Lower leg skin (tissue), 4 donors: ENCODE results near the gene DKK3. TPM values are rescaled to one million over a fixed set of nuclear protein-coding genes. Genes with fewer than 3 reads are reported as not detected.

ENCODE experiments used
- DNase-seq, 2 donors: peaks; one replicate each; pipeline ENCODE4 v3.0.0-alpha.2; 2019; ENCODE audit warnings: low spot score in 2 of 2
- H3K4me3 ChIP-seq: fragments of 200-600 bp; sonication (generic); 2 replicates; pipeline ENCODE4 v1.5.1; 2017; ENCODE audit warnings: mild to moderate bottlenecking, low read depth; ENCODE audit not compliant: poor library complexity, severe bottlenecking
- CTCF ChIP-seq, 3 donors: fragments of 450-650 bp; IDR thresholded peaks; one replicate each; pipeline ENCODE4 v1.5.1; 2016; ENCODE audit warnings: antibody characterized with exemption in 3 of 3, mild to moderate bottlenecking in 3 of 3, moderate library complexity in 2 of 3
- POLR2A ChIP-seq, 2 donors: fragments of 450-650 bp; IDR thresholded peaks; one replicate each; pipeline ENCODE4 v1.6.1; 2016 to 2017; ENCODE audit warnings: antibody characterized with exemption in 2 of 2, mild to moderate bottlenecking in 1 of 2, moderate library complexity in 1 of 2
- WGBS, 2 donors: methylation state at CpG; one replicate each; pipeline ENCODE4 v1.1.5; 2018; 5-methylcytosine and 5-hydroxymethylcytosine counted together
- intact Hi-C: fragments of 100-400 bp; cut with DNase I; formaldehyde crosslinking; loops from one replicate; pipeline ENCODE4 v1.15.0; 2023; ENCODE audit warnings: low total_unique reads
- total RNA-seq, 4 donors: library from RNA; depleted of rRNA; stranded (reverse); fragments of >200 nt; gene quantifications; one replicate each; pipeline ENCODE4 v1.1.0, GENCODE V29; 2016

Gene DKK3
- total RNA-seq, 4 donors from 2014 or later: 78.5 to 175 (median 121) TPM

- intact Hi-C loops: no loop called here
- H3K4me3 ChIP-seq: no peak overlapping the region
- TF ChIP-seq POLR2A (IDR thresholded peaks at IDR 0.05): no peak
- no peak for TF ChIP-seq CTCF (IDR thresholded peaks at IDR 0.05)
- DNase-seq: peak in 1 of 2 donors; percentile 61
- WGBS, 2 donors: 86 to 92% methylated on average over 3 of the region's 3 CpGs
Observed at GRCh38 chr11:11972730-11973341, 35.6 kb downstream of the DKK3 start.

- WGBS, 2 donors: 96% methylated on average over 4 to 5 of the region's 5 CpGs
- intact Hi-C loops: no loop called here
- TF ChIP-seq POLR2A (IDR thresholded peaks at IDR 0.05) (no peak), CTCF (IDR thresholded peaks at IDR 0.05) (no peak)
- peak in 1 of 2 donors; percentile 72 for DNase-seq
- H3K4me3 ChIP-seq: no peak overlapping the region
Observed at GRCh38 chr11:11971906-11972547, 36.4 kb downstream of the DKK3 start.

- 95 to 96% methylated on average over 2 of the region's 2 CpGs for WGBS, 2 donors
- peak in 1 of 2 donors; percentile 63 for DNase-seq
- no peak overlapping the region for H3K4me3 ChIP-seq
- intact Hi-C loops: no loop called here
- no peak for TF ChIP-seq CTCF (IDR thresholded peaks at IDR 0.05)
- TF ChIP-seq POLR2A (IDR thresholded peaks at IDR 0.05): no peak
Observed at GRCh38 chr11:11970556-11970955, 37.9 kb downstream of the DKK3 start.

GRCh38 chr11:11969380-11970215, 38.8 kb downstream of the DKK3 start:
- intact Hi-C loops: no loop called here
- no peak for TF ChIP-seq POLR2A (IDR thresholded peaks at IDR 0.05)
- TF ChIP-seq CTCF (IDR thresholded peaks at IDR 0.05): no peak
- 73 to 80% methylated on average over 19 of the region's 19 CpGs for WGBS, 2 donors
- DNase-seq: no peak
- H3K4me3 ChIP-seq: no peak overlapping the region

GRCh38 chr11:11968511-11969280, 39.7 kb downstream of the DKK3 start:
- no peak overlapping the region for H3K4me3 ChIP-seq
- intact Hi-C loops: no loop called here
- DNase-seq: peak in 1 of 2 donors; percentile 86
- TF ChIP-seq POLR2A (IDR thresholded peaks at IDR 0.05) (no peak), CTCF (IDR thresholded peaks at IDR 0.05) (no peak)
- WGBS, 2 donors: 58 to 65% methylated on average over 11 of the region's 11 CpGs
